K562 (cell line): ENCODE results near the gene POTEF.
"Not testable (repeated sequence)": the region's sequence is repeated elsewhere in the genome, so short reads cannot be mapped to it uniquely, and the experiment has no call there.

Source experiments
- DMBX1 ChIP-seq: fragments of 250-450 bp; sonication (Bioruptor Pico); IDR thresholded peaks from 2 replicates; pipeline ENCODE4 v1.8.0; 2022; ENCODE audit warnings: inconsistent platforms, mild to moderate bottlenecking, moderate library complexity, borderline replicate concordance
- EGR1 ChIP-seq: fragments of 450-650 bp; conservative IDR thresholded peaks from 2 replicates; pipeline ENCODE4 v1.6.1; 2017; ENCODE audit warnings: mild to moderate bottlenecking
- EZH2 ChIP-seq: IDR thresholded peaks from 2 replicates; pipeline ENCODE4 v1.6.1; 2012; ENCODE audit warnings: low read depth, mild to moderate bottlenecking, inconsistent platforms, low read length, borderline replicate concordance
- GABPA ChIP-seq: fragments of 200-800 bp; sonication (Bioruptor generic); conservative IDR thresholded peaks from 2 replicates; pipeline ENCODE4 v1.6.1; 2016; ENCODE audit warnings: low read depth, missing genetic modification characterization, missing compliant biosample characterization
- MTF1 ChIP-seq: fragments of 250-450 bp; sonication (Bioruptor Pico); IDR thresholded peaks from 2 replicates; pipeline ENCODE4 v1.9.0; 2021; ENCODE audit warnings: moderate library complexity, mild to moderate bottlenecking, inconsistent platforms, borderline replicate concordance
- TF ChIP-seq, protein P1 (sequence below), 2 experiments: fragments of 450-650 bp; formaldehyde crosslinking in 1 of 2; IDR thresholded peaks; 2 replicates each; pipeline versions ENCODE4 v1.4.0 to v1.6.1; 2014 to 2020; ENCODE audit warnings: mild to moderate bottlenecking in 2 of 2, borderline replicate concordance in 1 of 2, low read depth in 1 of 2
- TF ChIP-seq, protein P2 (sequence below), 3 experiments: IDR thresholded peaks in 2 of 3; conservative IDR thresholded peaks in 1 of 3; 2 replicates each; pipeline ENCODE4 v1.5.1; 2011 to 2012; ENCODE audit warnings: low read length in 3 of 3, mild to moderate bottlenecking in 3 of 3, control low read depth in 2 of 3, improper control_type of control experiment in 1 of 3, inconsistent platforms in 1 of 3, low read depth in 1 of 3, mixed read lengths in 1 of 3, moderate library complexity in 1 of 3; ENCODE audit not compliant: insufficient read depth in 2 of 3

GRCh38 chr2:130157825-130158514 is 28.9 kb upstream of the POTEF start:
- TF ChIP-seq GABPA (tag); EZH2; MTF1; DMBX1; EGR1: not testable (repeated sequence)
- TF ChIP-seq, protein P1, sequence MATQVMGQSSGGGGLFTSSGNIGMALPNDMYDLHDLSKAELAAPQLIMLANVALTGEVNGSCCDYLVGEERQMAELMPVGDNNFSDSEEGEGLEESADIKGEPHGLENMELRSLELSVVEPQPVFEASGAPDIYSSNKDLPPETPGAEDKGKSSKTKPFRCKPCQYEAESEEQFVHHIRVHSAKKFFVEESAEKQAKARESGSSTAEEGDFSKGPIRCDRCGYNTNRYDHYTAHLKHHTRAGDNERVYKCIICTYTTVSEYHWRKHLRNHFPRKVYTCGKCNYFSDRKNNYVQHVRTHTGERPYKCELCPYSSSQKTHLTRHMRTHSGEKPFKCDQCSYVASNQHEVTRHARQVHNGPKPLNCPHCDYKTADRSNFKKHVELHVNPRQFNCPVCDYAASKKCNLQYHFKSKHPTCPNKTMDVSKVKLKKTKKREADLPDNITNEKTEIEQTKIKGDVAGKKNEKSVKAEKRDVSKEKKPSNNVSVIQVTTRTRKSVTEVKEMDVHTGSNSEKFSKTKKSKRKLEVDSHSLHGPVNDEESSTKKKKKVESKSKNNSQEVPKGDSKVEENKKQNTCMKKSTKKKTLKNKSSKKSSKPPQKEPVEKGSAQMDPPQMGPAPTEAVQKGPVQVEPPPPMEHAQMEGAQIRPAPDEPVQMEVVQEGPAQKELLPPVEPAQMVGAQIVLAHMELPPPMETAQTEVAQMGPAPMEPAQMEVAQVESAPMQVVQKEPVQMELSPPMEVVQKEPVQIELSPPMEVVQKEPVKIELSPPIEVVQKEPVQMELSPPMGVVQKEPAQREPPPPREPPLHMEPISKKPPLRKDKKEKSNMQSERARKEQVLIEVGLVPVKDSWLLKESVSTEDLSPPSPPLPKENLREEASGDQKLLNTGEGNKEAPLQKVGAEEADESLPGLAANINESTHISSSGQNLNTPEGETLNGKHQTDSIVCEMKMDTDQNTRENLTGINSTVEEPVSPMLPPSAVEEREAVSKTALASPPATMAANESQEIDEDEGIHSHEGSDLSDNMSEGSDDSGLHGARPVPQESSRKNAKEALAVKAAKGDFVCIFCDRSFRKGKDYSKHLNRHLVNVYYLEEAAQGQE (IDR thresholded peaks at IDR 0.05; ENCODE audit: borderline replicate concordance): not testable (repeated sequence)
- TF ChIP-seq, protein P1 (CRISPR knock-in tag; IDR thresholded peaks at IDR 0.05; ENCODE audit: low read depth): not testable (repeated sequence)
- TF ChIP-seq, protein P2, sequence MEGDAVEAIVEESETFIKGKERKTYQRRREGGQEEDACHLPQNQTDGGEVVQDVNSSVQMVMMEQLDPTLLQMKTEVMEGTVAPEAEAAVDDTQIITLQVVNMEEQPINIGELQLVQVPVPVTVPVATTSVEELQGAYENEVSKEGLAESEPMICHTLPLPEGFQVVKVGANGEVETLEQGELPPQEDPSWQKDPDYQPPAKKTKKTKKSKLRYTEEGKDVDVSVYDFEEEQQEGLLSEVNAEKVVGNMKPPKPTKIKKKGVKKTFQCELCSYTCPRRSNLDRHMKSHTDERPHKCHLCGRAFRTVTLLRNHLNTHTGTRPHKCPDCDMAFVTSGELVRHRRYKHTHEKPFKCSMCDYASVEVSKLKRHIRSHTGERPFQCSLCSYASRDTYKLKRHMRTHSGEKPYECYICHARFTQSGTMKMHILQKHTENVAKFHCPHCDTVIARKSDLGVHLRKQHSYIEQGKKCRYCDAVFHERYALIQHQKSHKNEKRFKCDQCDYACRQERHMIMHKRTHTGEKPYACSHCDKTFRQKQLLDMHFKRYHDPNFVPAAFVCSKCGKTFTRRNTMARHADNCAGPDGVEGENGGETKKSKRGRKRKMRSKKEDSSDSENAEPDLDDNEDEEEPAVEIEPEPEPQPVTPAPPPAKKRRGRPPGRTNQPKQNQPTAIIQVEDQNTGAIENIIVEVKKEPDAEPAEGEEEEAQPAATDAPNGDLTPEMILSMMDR (IDR thresholded peaks at IDR 0.05 in 2 of 3, conservative IDR thresholded peaks at IDR 0.05 in 1 of 3; ENCODE audit: insufficient read depth in 2 of 3, low read depth in 1 of 3, low read length in 3 of 3): not testable (repeated sequence)
